RWPE1 (cell line): ENCODE results near the gene OGFR.

ENCODE experiments used
- CTCF ChIA-PET: fragments of 350-600 bp; sonication (Branson Sonifier 250); formaldehyde crosslinking; extraction: SDS; loops from one replicate; lab custom pipeline; 2021; lab: Yijun Ruan, JAX
- POLR2A ChIA-PET: fragments of 400-600 bp; formaldehyde crosslinking; extraction: SDS; loops from one replicate; lab custom pipeline; 2020; ENCODE audit warnings: antibody characterized with exemption; ENCODE audit not compliant: low non-redundant PET; lab: Yijun Ruan, JAX
- DNase-seq: peaks from one replicate; pipeline ENCODE4 v3.0.0; 2012; ENCODE audit warnings: low spot score
- H3K27ac ChIP-seq: fragments of 450-650 bp; 2 replicates; pipeline ENCODE4 v1.5.1; 2017
- CTCF ChIP-seq: fragments of 450-650 bp; conservative IDR thresholded peaks from 2 replicates; pipeline ENCODE4 v1.5.1; 2017; ENCODE audit warnings: low read depth, mild to moderate bottlenecking

OGFR gene

GRCh38 chr20:62791301-62792181 lies 13.1 kb upstream of the OGFR start:
- ChIA-PET POLR2A (no interaction called here), CTCF (interaction anchor here (0.6 to 3.8 kb wide), 54 partner anchors 9 to 441 kb away, joined by 3 to 70 read pairs (median 6); partner anchors contain the start of genes NTSR1 and SLCO4A1)
- peak; percentile 100 for TF ChIP-seq CTCF
- DNase-seq = peak; percentile 96
- peak overlapping the region; percentile 97 for H3K27ac ChIP-seq

GRCh38 chr20:62792182-62792939 lies 12.3 kb upstream of the OGFR start:
- ChIA-PET POLR2A (interaction anchor here (0.6 kb wide), 1 partner anchor 19 kb away, joined by 3 read pairs; no protein-coding TSS in a partner anchor), CTCF (interaction anchor here (0.5 to 3.8 kb wide), 36 partner anchors 9 to 442 kb away, joined by 3 to 70 read pairs (median 9); partner anchors contain the start of genes NTSR1 and SLCO4A1)
- peak overlapping the region; percentile 97 for H3K27ac ChIP-seq
- no peak for DNase-seq
- TF ChIP-seq CTCF = no peak

GRCh38 chr20:62792940-62793756 lies 11.5 kb upstream of the OGFR start:
- POLR2A ChIA-PET = interaction anchor here (0.6 to 1.7 kb wide), 5 partner anchors 19 to 150 kb away, joined by 3 to 4 read pairs (median 3); partner anchors contain the start of gene NTSR1
- peak overlapping the region; percentile 97 for H3K27ac ChIP-seq
- no peak for TF ChIP-seq CTCF
- no peak for DNase-seq
- CTCF ChIA-PET = interaction anchor here (0.5 to 2.2 kb wide), 14 partner anchors 14 to 383 kb away, joined by 3 to 22 read pairs (median 6); partner anchors contain the start of genes NTSR1 and SLCO4A1

- POLR2A ChIA-PET = interaction anchor here (0.5 to 1.7 kb wide), 5 partner anchors 56 to 170 kb away, joined by 3 to 4 read pairs (median 3); partner anchors contain the start of gene NTSR1
- CTCF ChIA-PET = interaction anchor here (0.9 to 1.8 kb wide), 7 partner anchors 14 to 294 kb away, joined by 3 to 7 read pairs (median 5); partner anchors contain the start of gene NTSR1
- TF ChIP-seq CTCF = no peak
These were observed 11.0 kb upstream of the OGFR start for GRCh38 chr20:62793757-62794006.

GRCh38 chr20:62794007-62794724 lies 10.5 kb upstream of the OGFR start:
- TF ChIP-seq CTCF = no peak
- H3K27ac ChIP-seq = peak overlapping the region; percentile 97
- POLR2A ChIA-PET = interaction anchor here (0.5 to 1.7 kb wide), 9 partner anchors 20 to 171 kb away, joined by 3 to 5 read pairs (median 3); partner anchors contain the start of genes NTSR1 and TCFL5
- CTCF ChIA-PET = interaction anchor here (0.7 to 1.8 kb wide), 8 partner anchors 13 to 294 kb away, joined by 3 to 7 read pairs (median 4); partner anchors contain the start of gene NTSR1
- peak; percentile 99 for DNase-seq

More at GRCh38 chr20:62793757-62794006, 11.0 kb upstream of the OGFR start:
- DNase-seq = peak; percentile 71
- H3K27ac ChIP-seq = peak overlapping the region; percentile 97
